Fibroblast of the conjunctiva (primary cell): ENCODE data around the gene PSMD1.
"Not testable (repeated sequence)": the region's sequence is repeated elsewhere in the genome, so short reads cannot be mapped to it uniquely, and the experiment has no call there.

Source experiments
- DNase-seq: peaks from one replicate; pipeline ENCODE4 v3.0.0-alpha.2; 2010; ENCODE audit warnings: low read depth

PSMD1 gene

GRCh38 chr2:231115651-231116050 lies 59.0 kb downstream of the PSMD1 start:
- no peak for DNase-seq

- DNase-seq = no peak
Measured at GRCh38 chr2:231117148-231117547, 60.5 kb downstream of the PSMD1 start.

GRCh38 chr2:231117922-231118613 lies 61.4 kb downstream of the PSMD1 start:
- no peak for DNase-seq

GRCh38 chr2:231118614-231118942 lies 61.9 kb downstream of the PSMD1 start:
- no peak for DNase-seq

GRCh38 chr2:231123362-231123898 lies 66.8 kb downstream of the PSMD1 start:
- DNase-seq = no peak

- peak; percentile 54 for DNase-seq
Measured at GRCh38 chr2:231124838-231125568, 68.3 kb downstream of the PSMD1 start, which contains the start of gene HTR2B. TSS of gene HTR2B (minus strand) at chr2:231125042. CDS start at chr2:231123764, 1,278 bp downstream.

- no peak for DNase-seq
Measured at GRCh38 chr2:231126123-231126522, 69.5 kb downstream of the PSMD1 start.

GRCh38 chr2:231127480-231127879 lies 70.8 kb downstream of the PSMD1 start:
- no peak for DNase-seq

GRCh38 chr2:231127936-231128335 lies 71.3 kb downstream of the PSMD1 start:
- no peak for DNase-seq

- DNase-seq = no peak
Measured at GRCh38 chr2:231128541-231128940, 71.9 kb downstream of the PSMD1 start.

GRCh38 chr2:231129216-231129615 lies 72.5 kb downstream of the PSMD1 start:
- DNase-seq = no peak

GRCh38 chr2:231130336-231131056 lies 73.8 kb downstream of the PSMD1 start:
- no peak for DNase-seq

- DNase-seq = no peak
Measured at GRCh38 chr2:231132129-231132528, 75.5 kb downstream of the PSMD1 start.

- no peak for DNase-seq
Measured at GRCh38 chr2:231133365-231134099, 76.9 kb downstream of the PSMD1 start.

GRCh38 chr2:231134910-231135655 lies 78.4 kb downstream of the PSMD1 start:
- no peak for DNase-seq

GRCh38 chr2:231138699-231139098 lies 82.0 kb downstream of the PSMD1 start:
- DNase-seq = no peak

- no peak for DNase-seq
Measured at GRCh38 chr2:231139796-231140195, 83.1 kb downstream of the PSMD1 start.

GRCh38 chr2:231140808-231141207 lies 84.1 kb downstream of the PSMD1 start:
- not testable (repeated sequence) for DNase-seq

GRCh38 chr2:231144896-231145295 lies 88.2 kb downstream of the PSMD1 start:
- DNase-seq = no peak

- DNase-seq = no peak
Measured at GRCh38 chr2:231146665-231147064, 90.0 kb downstream of the PSMD1 start.
